GM12875 (cell line): Measurements from ENCODE around the gene C18orf32.
"Not testable (repeated sequence)": the region's sequence is repeated elsewhere in the genome, so short reads cannot be mapped to it uniquely, and the experiment has no call there.

Source experiments
- H3K4me3 ChIP-seq: one replicate; pipeline ENCODE4 v1.5.1; 2011; ENCODE audit warnings: low read depth, low read length, control low read depth
- TF ChIP-seq, protein P1 (sequence below): IDR thresholded peaks from 2 replicates; pipeline ENCODE4 v1.5.1; 2011; ENCODE audit warnings: low read depth, mild to moderate bottlenecking, control low read depth, inconsistent platforms, low read length, moderate library complexity, borderline replicate concordance; ENCODE audit not compliant: insufficient read depth

The C18orf32 gene

DNA sequence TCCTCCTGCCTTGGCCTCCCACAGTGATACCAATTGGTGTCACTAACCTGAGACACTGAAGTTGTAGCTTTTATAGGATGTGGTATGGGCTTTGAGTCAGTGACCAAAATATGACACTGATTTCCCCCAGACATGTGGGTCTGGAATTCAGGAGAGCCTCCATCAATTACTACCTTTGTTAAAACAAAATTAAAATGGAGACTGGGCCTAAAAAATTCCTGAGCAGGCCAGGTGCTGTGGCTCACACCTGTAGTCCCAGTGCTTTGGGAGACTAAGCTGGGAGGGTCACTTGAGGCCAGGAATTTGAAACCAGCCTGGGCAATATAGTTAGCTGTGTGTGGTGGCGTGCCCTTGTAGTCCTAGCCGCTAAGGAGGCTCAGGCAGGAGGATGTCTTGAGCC, 37.9 kb upstream of the C18orf32 start:
- no peak overlapping the region for H3K4me3 ChIP-seq
- TF ChIP-seq, protein P1, sequence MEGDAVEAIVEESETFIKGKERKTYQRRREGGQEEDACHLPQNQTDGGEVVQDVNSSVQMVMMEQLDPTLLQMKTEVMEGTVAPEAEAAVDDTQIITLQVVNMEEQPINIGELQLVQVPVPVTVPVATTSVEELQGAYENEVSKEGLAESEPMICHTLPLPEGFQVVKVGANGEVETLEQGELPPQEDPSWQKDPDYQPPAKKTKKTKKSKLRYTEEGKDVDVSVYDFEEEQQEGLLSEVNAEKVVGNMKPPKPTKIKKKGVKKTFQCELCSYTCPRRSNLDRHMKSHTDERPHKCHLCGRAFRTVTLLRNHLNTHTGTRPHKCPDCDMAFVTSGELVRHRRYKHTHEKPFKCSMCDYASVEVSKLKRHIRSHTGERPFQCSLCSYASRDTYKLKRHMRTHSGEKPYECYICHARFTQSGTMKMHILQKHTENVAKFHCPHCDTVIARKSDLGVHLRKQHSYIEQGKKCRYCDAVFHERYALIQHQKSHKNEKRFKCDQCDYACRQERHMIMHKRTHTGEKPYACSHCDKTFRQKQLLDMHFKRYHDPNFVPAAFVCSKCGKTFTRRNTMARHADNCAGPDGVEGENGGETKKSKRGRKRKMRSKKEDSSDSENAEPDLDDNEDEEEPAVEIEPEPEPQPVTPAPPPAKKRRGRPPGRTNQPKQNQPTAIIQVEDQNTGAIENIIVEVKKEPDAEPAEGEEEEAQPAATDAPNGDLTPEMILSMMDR, result no peak

DNA sequence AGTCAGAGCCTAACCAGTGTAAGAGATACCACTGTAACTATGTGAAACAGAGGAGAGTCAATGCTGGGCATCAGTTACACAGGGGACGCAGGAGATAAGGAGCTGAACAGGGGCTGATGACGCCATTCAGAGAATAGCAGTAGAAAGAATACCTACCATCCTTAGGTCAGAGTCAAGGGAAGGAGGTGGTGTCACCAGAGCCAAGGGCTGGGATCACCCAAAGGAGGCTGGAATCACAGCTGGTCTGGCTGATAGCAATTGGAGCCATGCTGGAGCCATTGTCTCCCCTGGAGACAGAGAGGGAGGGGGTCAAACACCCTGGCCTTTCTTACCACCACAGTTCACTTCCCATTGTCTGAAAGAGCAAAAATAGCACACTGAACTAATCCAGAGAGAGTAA, 37.3 kb upstream of the C18orf32 start:
- TF ChIP-seq, protein P1, result no peak
- no peak overlapping the region for H3K4me3 ChIP-seq

DNA sequence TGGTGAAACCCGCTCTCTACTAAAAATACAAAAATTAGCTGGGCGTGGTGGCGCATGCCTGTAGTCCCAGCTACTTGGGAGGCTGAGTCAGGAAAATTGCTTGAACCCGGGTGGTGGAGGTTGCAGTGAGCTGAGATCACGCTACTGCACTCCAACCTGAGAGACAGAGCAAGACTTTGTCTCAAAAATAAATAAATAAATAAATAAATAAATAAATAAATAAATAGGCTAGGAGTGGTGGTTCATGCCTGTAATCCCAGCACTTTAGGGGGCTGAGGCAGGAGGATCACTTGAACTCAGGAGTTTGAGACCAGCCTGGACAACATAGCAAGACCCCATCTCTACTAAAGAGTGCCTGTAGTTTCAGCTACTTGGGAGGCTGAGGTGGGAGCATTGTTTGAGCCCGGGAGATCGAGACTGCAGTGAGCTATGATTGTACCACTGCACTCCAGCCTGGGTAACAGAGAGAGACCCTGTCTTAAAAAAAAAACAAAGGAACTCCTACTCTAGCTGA, 36.6 kb upstream of the C18orf32 start:
- not testable (repeated sequence) for H3K4me3 ChIP-seq

DNA sequence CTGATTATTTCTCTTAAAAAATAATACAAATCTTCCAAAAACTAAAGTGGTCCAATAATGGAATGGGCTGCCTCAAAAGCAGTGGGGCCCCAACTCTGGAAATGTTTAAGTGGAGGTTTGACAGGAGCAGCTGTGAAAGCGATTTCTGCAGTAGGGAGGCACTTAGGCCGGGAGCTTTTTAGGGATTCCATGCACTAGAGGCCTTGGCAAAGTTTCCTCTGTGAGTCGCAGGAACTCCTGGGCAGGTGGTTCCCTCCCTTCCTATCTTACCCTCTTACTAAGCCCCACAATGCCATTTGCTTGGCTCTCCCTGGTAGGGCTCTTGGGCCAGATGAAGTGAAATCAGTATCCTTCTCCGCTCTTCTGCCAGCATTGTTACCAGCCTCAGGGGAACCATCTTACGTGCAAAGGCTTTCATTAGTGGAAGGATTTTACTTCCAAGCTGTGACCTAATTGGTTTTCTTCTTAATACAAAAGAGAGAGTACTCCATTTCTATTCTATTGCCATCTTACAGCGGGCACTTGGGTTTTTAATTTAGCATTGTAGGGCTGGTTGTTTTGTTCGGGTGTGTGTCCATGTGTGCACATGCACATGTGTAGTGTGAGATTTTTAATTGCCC, 34.3 kb upstream of the C18orf32 start:
- TF ChIP-seq, protein P1, result no peak
- no peak overlapping the region for H3K4me3 ChIP-seq

DNA sequence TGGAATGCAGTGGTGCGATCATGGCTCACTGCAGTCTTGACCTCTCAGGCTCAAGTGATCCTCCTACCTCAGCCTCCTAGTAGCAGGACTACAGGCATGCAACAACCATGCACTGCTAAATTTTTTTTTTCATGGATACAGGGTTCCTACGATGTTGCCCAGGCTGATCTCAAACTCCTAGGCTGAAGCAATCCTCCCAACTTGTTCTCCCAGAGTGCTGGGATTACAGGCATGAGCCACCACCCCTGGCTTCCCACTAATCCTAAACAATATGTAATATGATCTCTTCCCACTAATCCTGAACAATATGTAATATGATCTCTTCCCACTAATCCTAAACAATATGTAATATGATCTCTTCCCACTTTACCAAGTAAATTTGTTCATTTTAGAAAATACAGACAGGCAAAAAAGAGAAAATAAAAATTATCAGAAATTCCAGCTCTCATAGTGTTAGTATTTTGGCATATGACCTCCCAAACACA, 33.7 kb upstream of the C18orf32 start:
- no peak overlapping the region for H3K4me3 ChIP-seq
- TF ChIP-seq, protein P1, result no peak

DNA sequence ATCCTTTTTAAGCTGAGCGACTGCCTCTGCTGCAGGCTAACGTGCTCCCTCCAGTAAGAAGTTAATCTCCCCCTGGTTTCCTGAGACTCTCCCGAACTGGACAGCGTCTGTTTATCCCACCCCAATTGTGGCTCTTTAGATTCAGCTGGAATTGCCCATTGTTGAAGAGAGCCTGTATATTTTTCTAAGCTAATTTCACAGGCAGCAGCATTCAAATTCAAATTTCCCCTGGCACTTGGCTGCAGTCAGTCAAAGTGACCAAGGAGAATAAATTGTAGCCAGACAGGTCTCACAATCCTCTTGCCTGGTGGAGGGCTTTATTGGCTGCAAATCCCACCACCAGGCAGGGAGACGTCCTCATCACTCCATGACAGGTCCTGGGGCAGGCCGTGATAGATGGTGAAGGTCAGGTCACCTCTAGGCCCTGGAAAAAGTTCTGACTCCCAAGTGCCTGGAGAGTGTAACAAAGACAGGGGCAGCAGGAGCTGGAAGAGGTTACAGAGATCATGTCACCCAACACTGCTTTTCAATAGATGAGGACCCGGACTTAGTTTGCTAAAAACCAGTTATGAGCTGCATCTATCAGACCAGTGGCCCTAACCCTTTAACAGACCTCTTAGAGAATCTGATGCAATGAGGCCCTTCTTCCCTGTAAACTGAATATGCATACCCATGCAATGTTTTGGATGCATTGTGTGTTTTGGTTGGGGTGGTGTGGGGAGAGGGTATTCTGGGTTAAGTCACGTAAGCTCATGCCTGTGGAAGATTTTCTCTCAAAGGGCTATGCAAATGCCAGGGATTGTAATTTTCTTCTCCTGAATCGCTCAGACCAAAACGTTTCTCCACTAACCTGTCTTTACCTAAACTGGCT, 32.3 kb upstream of the C18orf32 start:
- TF ChIP-seq, protein P1, result no peak
- no peak overlapping the region for H3K4me3 ChIP-seq

DNA sequence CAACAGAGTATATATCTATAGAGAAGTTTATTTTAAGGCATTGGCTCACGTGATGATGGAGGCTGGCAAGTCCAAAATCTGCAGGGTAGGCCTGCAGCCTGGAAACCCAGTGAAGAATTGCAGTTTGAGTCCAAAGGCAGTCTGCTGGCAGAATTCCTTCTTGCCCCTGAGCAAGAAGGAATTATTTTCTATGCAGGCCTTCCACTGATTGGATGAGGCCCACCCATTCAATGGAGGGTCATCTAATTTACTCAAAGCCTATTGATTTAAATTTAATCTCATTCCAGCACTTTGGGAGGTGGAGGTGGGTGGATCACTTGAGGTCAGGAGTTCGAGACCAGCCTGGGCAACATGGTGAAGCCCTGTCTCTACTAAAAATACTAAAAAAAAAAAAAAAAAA, 30.4 kb upstream of the C18orf32 start:
- TF ChIP-seq, protein P1, result no peak
- H3K4me3 ChIP-seq, result no peak overlapping the region
